ENCODE results near the gene ADO.
"Not testable (repeated sequence)": the region's sequence is repeated elsewhere in the genome, so short reads cannot be mapped to it uniquely, and the experiment has no call there.

The ADO gene

GRCh38 chr10:62779487-62780248 is 24.9 kb upstream of the ADO start:
- peak overlapping the region; percentile 76 for H3K27ac Mint-ChIP-seq

GRCh38 chr10:62784537-62784936 is 20.0 kb upstream of the ADO start:
- H3K9me3 Mint-ChIP-seq: peaks cover 10% of the 10 kb centered on the region
- DNase-seq (ENCODE audit: low spot score in 2 of 2); H3K27ac Mint-ChIP-seq; ATAC-seq (ENCODE audit: low read depth); H3K4me1 Mint-ChIP-seq; H3K27me3 Mint-ChIP-seq; H3K4me3 Mint-ChIP-seq: not testable (repeated sequence)
- H3K36me3 Mint-ChIP-seq: peaks cover 11% of the 10 kb centered on the region

More at GRCh38 chr10:62779487-62780248, 24.9 kb upstream of the ADO start:
- Mint-ChIP-seq H3K27me3 (no peaks in the 10 kb centered on the region), H3K36me3 (peaks cover 4% of the 10 kb centered on the region), H3K4me3 (peak overlapping the region; percentile 14), H3K4me1 (peaks cover 20% of the 10 kb centered on the region), H3K9me3 (peaks cover 2% of the 10 kb centered on the region)
- peak; percentile 99 for ATAC-seq (ENCODE audit: low read depth)
- peak; percentile 64 to 85 for DNase-seq (ENCODE audit: low spot score in 2 of 2)

GRCh38 chr10:62788285-62788684 is 16.2 kb upstream of the ADO start:
- not testable (repeated sequence) for H3K27ac Mint-ChIP-seq; ATAC-seq (ENCODE audit: low read depth); DNase-seq (ENCODE audit: low spot score in 2 of 2); H3K4me1 Mint-ChIP-seq; H3K4me3 Mint-ChIP-seq; H3K27me3 Mint-ChIP-seq
- Mint-ChIP-seq H3K9me3 (peaks cover 10% of the 10 kb centered on the region), H3K36me3 (peaks cover 11% of the 10 kb centered on the region)

- DNase-seq (ENCODE audit: low spot score in 2 of 2) (no peak), ATAC-seq (ENCODE audit: low read depth) (no peak)
- H3K27ac Mint-ChIP-seq: no peak overlapping the region
- no peak overlapping the region for H3K4me3 Mint-ChIP-seq
- peaks cover 9% of the 10 kb centered on the region for H3K36me3 Mint-ChIP-seq
- peaks cover 1% of the 10 kb centered on the region for H3K27me3 Mint-ChIP-seq
- no peaks in the 10 kb centered on the region for H3K4me1 Mint-ChIP-seq
- peaks cover 8% of the 10 kb centered on the region for H3K9me3 Mint-ChIP-seq
These were observed 15.6 kb upstream of the ADO start for GRCh38 chr10:62788861-62789467.

GRCh38 chr10:62790019-62790555 is 14.4 kb upstream of the ADO start:
- peaks cover 3% of the 10 kb centered on the region for H3K36me3 Mint-ChIP-seq
- H3K27me3 Mint-ChIP-seq: peaks cover 1% of the 10 kb centered on the region
- peaks cover 5% of the 10 kb centered on the region for H3K9me3 Mint-ChIP-seq
- H3K4me1 Mint-ChIP-seq: no peaks in the 10 kb centered on the region
- DNase-seq (ENCODE audit: low spot score in 2 of 2) (no peak), ATAC-seq (ENCODE audit: low read depth) (no peak)
- H3K4me3 Mint-ChIP-seq: no peak overlapping the region
- H3K27ac Mint-ChIP-seq: no peak overlapping the region

GRCh38 chr10:62790571-62790970 is 13.9 kb upstream of the ADO start:
- DNase-seq (ENCODE audit: low spot score in 2 of 2): no peak
- Mint-ChIP-seq H3K4me1 (no peaks in the 10 kb centered on the region), H3K9me3 (peaks cover 1% of the 10 kb centered on the region), H3K27ac (no peak overlapping the region), H3K4me3 (no peak overlapping the region), H3K36me3 (no peaks in the 10 kb centered on the region), H3K27me3 (peaks cover 1% of the 10 kb centered on the region)
- ATAC-seq (ENCODE audit: low read depth): no peak

- H3K36me3 Mint-ChIP-seq: no peaks in the 10 kb centered on the region
These were observed 12.3 kb upstream of the ADO start for GRCh38 chr10:62792261-62792660.

GRCh38 chr10:62794306-62794705 is 10.2 kb upstream of the ADO start:
- ATAC-seq (ENCODE audit: low read depth): no peak
- Mint-ChIP-seq H3K36me3 (no peaks in the 10 kb centered on the region), H3K4me1 (no peaks in the 10 kb centered on the region), H3K27me3 (peaks cover 1% of the 10 kb centered on the region), H3K9me3 (no peaks in the 10 kb centered on the region), H3K4me3 (no peak overlapping the region), H3K27ac (no peak overlapping the region)
- DNase-seq (ENCODE audit: low spot score in 2 of 2): no peak

More at GRCh38 chr10:62792261-62792660, 12.3 kb upstream of the ADO start:
- H3K4me1 Mint-ChIP-seq: no peaks in the 10 kb centered on the region
- DNase-seq (ENCODE audit: low spot score in 2 of 2) (no peak), ATAC-seq (ENCODE audit: low read depth) (no peak)
- H3K27me3 Mint-ChIP-seq: peaks cover 1% of the 10 kb centered on the region
- no peaks in the 10 kb centered on the region for H3K9me3 Mint-ChIP-seq
- no peak overlapping the region for H3K4me3 Mint-ChIP-seq
- H3K27ac Mint-ChIP-seq: no peak overlapping the region

GRCh38 chr10:62795100-62795499 is 9.4 kb upstream of the ADO start:
- no peaks in the 10 kb centered on the region for H3K4me1 Mint-ChIP-seq
- H3K27me3 Mint-ChIP-seq: no peaks in the 10 kb centered on the region
- no peaks in the 10 kb centered on the region for H3K9me3 Mint-ChIP-seq
- no peak overlapping the region for H3K27ac Mint-ChIP-seq
- no peaks in the 10 kb centered on the region for H3K36me3 Mint-ChIP-seq
- DNase-seq (ENCODE audit: low spot score in 2 of 2) (no peak), ATAC-seq (ENCODE audit: low read depth) (no peak)
- no peak overlapping the region for H3K4me3 Mint-ChIP-seq

GRCh38 chr10:62795762-62796161 is 8.8 kb upstream of the ADO start:
- no peak for ATAC-seq (ENCODE audit: low read depth)
- DNase-seq (ENCODE audit: low spot score in 2 of 2): no peak
- H3K9me3 Mint-ChIP-seq: no peaks in the 10 kb centered on the region
- no peaks in the 10 kb centered on the region for H3K4me1 Mint-ChIP-seq
- no peak overlapping the region for H3K4me3 Mint-ChIP-seq
- H3K36me3 Mint-ChIP-seq: no peaks in the 10 kb centered on the region
- no peak overlapping the region for H3K27ac Mint-ChIP-seq
- no peaks in the 10 kb centered on the region for H3K27me3 Mint-ChIP-seq

- ATAC-seq (ENCODE audit: low read depth): no peak
- no peaks in the 10 kb centered on the region for H3K27me3 Mint-ChIP-seq
These were observed 7.6 kb upstream of the ADO start for GRCh38 chr10:62796896-62797295.

GRCh38 chr10:62801871-62802270 is 2.6 kb upstream of the ADO start:
- Mint-ChIP-seq H3K4me3 (no peak overlapping the region), H3K27me3 (no peaks in the 10 kb centered on the region), H3K36me3 (no peaks in the 10 kb centered on the region), H3K9me3 (no peaks in the 10 kb centered on the region), H3K27ac (no peak overlapping the region), H3K4me1 (peaks cover 9% of the 10 kb centered on the region)
- ATAC-seq (ENCODE audit: low read depth): no peak
- DNase-seq (ENCODE audit: low spot score in 2 of 2): no peak

More at GRCh38 chr10:62796896-62797295, 7.6 kb upstream of the ADO start:
- H3K9me3 Mint-ChIP-seq: no peaks in the 10 kb centered on the region
- H3K27ac Mint-ChIP-seq: no peak overlapping the region
- H3K4me3 Mint-ChIP-seq: no peak overlapping the region
- no peak for DNase-seq (ENCODE audit: low spot score in 2 of 2)
- no peaks in the 10 kb centered on the region for H3K4me1 Mint-ChIP-seq
- no peaks in the 10 kb centered on the region for H3K36me3 Mint-ChIP-seq

GRCh38 chr10:62803724-62804355 is 680 bp upstream of the ADO start:
- Mint-ChIP-seq H3K27me3 (no peaks in the 10 kb centered on the region), H3K4me3 (peak overlapping the region; percentile 98), H3K27ac (peak overlapping the region; percentile 99), H3K4me1 (peaks cover 18% of the 10 kb centered on the region), H3K36me3 (peaks cover 2% of the 10 kb centered on the region), H3K9me3 (no peaks in the 10 kb centered on the region)
- DNase-seq (ENCODE audit: low spot score in 2 of 2): no peak
- peak; percentile 0 for ATAC-seq (ENCODE audit: low read depth)
